GM18511 (cell line): ENCODE results near the gene OR4D10.

ENCODE experiments used
- ATAC-seq: cut with Tn5 transposase; IDR thresholded peaks from one replicate; pipeline ENCODE4 v1.9.1; 2021; ENCODE audit warnings: mild to moderate bottlenecking, moderate library complexity; ENCODE audit not compliant: unreplicated experiment

Gene OR4D10

GRCh38 chr11:59520741-59521140 is 47.6 kb downstream of the OR4D10 start:
- no peak for ATAC-seq

- ATAC-seq: no peak
These were observed 50.4 kb downstream of the OR4D10 start for GRCh38 chr11:59523541-59523940.

- ATAC-seq: no peak
These were observed 55.6 kb downstream of the OR4D10 start for GRCh38 chr11:59528711-59529110.
